ENCODE data around the gene IFI27L2.

Gene IFI27L2

GRCh38 chr14:94104731-94105130 is 24.7 kb downstream of the IFI27L2 start:
- H3K27me3 ChIP-seq (ENCODE audit: insufficient read depth, low read depth, severe bottlenecking) = no peaks in the 10 kb centered on the region
- H3K4me3 ChIP-seq (ENCODE audit: low read depth, low read length) = no peak overlapping the region
- TF ChIP-seq CTCF (IDR thresholded peaks at IDR 0.05; ENCODE audit: low read depth, low read length) = no peak
- H3K36me3 ChIP-seq = no peaks in the 10 kb centered on the region
- DNase-seq = no peak
- no peak overlapping the region for H3K27ac ChIP-seq
- H3K9me3 ChIP-seq (ENCODE audit: severe bottlenecking) = no peaks in the 10 kb centered on the region

GRCh38 chr14:94103554-94104150 is 25.8 kb downstream of the IFI27L2 start:
- no peak for DNase-seq

GRCh38 chr14:94102768-94103482 is 26.5 kb downstream of the IFI27L2 start:
- Histone ChIP-seq H3K9me3 (ENCODE audit: severe bottlenecking) (no peaks in the 10 kb centered on the region), H3K27ac (no peak overlapping the region), H3K4me3 (ENCODE audit: low read depth, low read length) (no peak overlapping the region), H3K36me3 (no peaks in the 10 kb centered on the region), H3K27me3 (ENCODE audit: insufficient read depth, low read depth, severe bottlenecking) (no peaks in the 10 kb centered on the region)
- DNase-seq = no peak
- TF ChIP-seq CTCF (IDR thresholded peaks at IDR 0.05; ENCODE audit: low read depth, low read length) = no peak

More at GRCh38 chr14:94103554-94104150, 25.8 kb downstream of the IFI27L2 start:
- no peak for TF ChIP-seq CTCF (IDR thresholded peaks at IDR 0.05; ENCODE audit: low read depth, low read length)
- Histone ChIP-seq H3K27me3 (ENCODE audit: insufficient read depth, low read depth, severe bottlenecking) (no peaks in the 10 kb centered on the region), H3K4me3 (ENCODE audit: low read depth, low read length) (no peak overlapping the region), H3K36me3 (no peaks in the 10 kb centered on the region), H3K27ac (no peak overlapping the region), H3K9me3 (ENCODE audit: severe bottlenecking) (no peaks in the 10 kb centered on the region)

GRCh38 chr14:94101748-94102147 is 27.7 kb downstream of the IFI27L2 start:
- no peaks in the 10 kb centered on the region for H3K27me3 ChIP-seq (ENCODE audit: insufficient read depth, low read depth, severe bottlenecking)
- H3K4me3 ChIP-seq (ENCODE audit: low read depth, low read length) = no peak overlapping the region
- no peak for DNase-seq
- no peaks in the 10 kb centered on the region; the same call in 1 of the 2 replicates for H3K36me3 ChIP-seq
- no peak overlapping the region for H3K27ac ChIP-seq
- no peak for TF ChIP-seq CTCF (IDR thresholded peaks at IDR 0.05; ENCODE audit: low read depth, low read length)
- H3K9me3 ChIP-seq (ENCODE audit: severe bottlenecking) = no peaks in the 10 kb centered on the region

- TF ChIP-seq CTCF (IDR thresholded peaks at IDR 0.05; ENCODE audit: low read depth, low read length) = no peak
- no peak overlapping the region for H3K4me3 ChIP-seq (ENCODE audit: low read depth, low read length)
- H3K9me3 ChIP-seq (ENCODE audit: severe bottlenecking) = no peaks in the 10 kb centered on the region
- H3K36me3 ChIP-seq = no peaks in the 10 kb centered on the region; the same call in 1 of the 2 replicates
- H3K27ac ChIP-seq = no peak overlapping the region
- no peak for DNase-seq
- no peaks in the 10 kb centered on the region for H3K27me3 ChIP-seq (ENCODE audit: insufficient read depth, low read depth, severe bottlenecking)
Measured at GRCh38 chr14:94100847-94101246, 28.6 kb downstream of the IFI27L2 start.
